Keratinocyte (primary cell): ENCODE results near the gene B4GALT3. TPM values are rescaled to one million over a fixed set of nuclear protein-coding genes. Genes with fewer than 3 reads are reported as not detected.

Experiments used
- DNase-seq: peaks from one replicate; pipeline ENCODE4 v3.0.0-alpha.2; 2011; ENCODE audit warnings: low read depth, missing footprints, low spot score
- FAIRE-seq: peaks from 2 replicates; lab custom pipeline; 2011; peaks lifted over from hg19 to GRCh38; lab: Jason Lieb, UNC
- H2AFZ ChIP-seq: 2 replicates; pipeline ENCODE4 v1.6.0; 2012; ENCODE audit warnings: low read length, control low read depth, inconsistent platforms; ENCODE audit not compliant: control insufficient read depth
- H3K27ac ChIP-seq: 2 replicates; pipeline ENCODE4 v1.5.1; 2011; ENCODE audit warnings: low read length; ENCODE audit not compliant: control insufficient read depth, insufficient read depth
- H3K27me3 ChIP-seq: 3 replicates; pipeline ENCODE4 v1.6.0; 2011; ENCODE audit warnings: low read length; ENCODE audit not compliant: control insufficient read depth, insufficient read depth; ENCODE audit errors: extremely low read depth
- H3K36me3 ChIP-seq, 2 experiments: 2 replicates in 1 of 2; 3 replicates in 1 of 2; pipeline ENCODE4 v1.5.1; 2011; ENCODE audit warnings: low read length in 2 of 2, mild to moderate bottlenecking in 1 of 2; ENCODE audit not compliant: control insufficient read depth in 2 of 2, insufficient read depth in 2 of 2; ENCODE audit errors: extremely low read depth in 1 of 2
- H3K4me1 ChIP-seq: 3 replicates; pipeline ENCODE4 v1.5.1; 2011; ENCODE audit warnings: low read length; ENCODE audit not compliant: control insufficient read depth, insufficient read depth; ENCODE audit errors: extremely low read depth
- H3K4me2 ChIP-seq: 3 replicates; pipeline ENCODE4 v1.6.0; 2011; ENCODE audit warnings: low read depth, low read length; ENCODE audit not compliant: control insufficient read depth, insufficient read depth; ENCODE audit errors: extremely low read depth
- H3K4me3 ChIP-seq, 3 experiments: fragments of 200-600 bp in 1 of 3; sonication (generic) in 1 of 3; 2 replicates in 2 of 3; 3 replicates in 1 of 3; pipeline ENCODE4 v1.5.1; 2011 to 2016; ENCODE audit warnings: low read length in 3 of 3, mild to moderate bottlenecking in 3 of 3, control low read depth in 2 of 3, inconsistent platforms in 1 of 3, low read depth in 1 of 3, mixed read lengths in 1 of 3, mixed run types in 1 of 3, moderate library complexity in 1 of 3; ENCODE audit not compliant: control insufficient read depth in 2 of 3, insufficient read depth in 2 of 3; ENCODE audit errors: extremely low read depth in 1 of 3
- H3K79me2 ChIP-seq: 2 replicates; pipeline ENCODE4 v1.6.0; 2012; ENCODE audit warnings: low read length; ENCODE audit not compliant: control insufficient read depth, insufficient read depth
- H3K9ac ChIP-seq: 3 replicates; pipeline ENCODE4 v1.6.0; 2011; ENCODE audit warnings: low read length; ENCODE audit not compliant: control insufficient read depth, insufficient read depth; ENCODE audit errors: extremely low read depth
- H3K9me1 ChIP-seq: 3 replicates; pipeline ENCODE4 v1.6.0; 2011; ENCODE audit warnings: low read length; ENCODE audit not compliant: control insufficient read depth, insufficient read depth; ENCODE audit errors: extremely low read depth
- H3K9me3 ChIP-seq: 2 replicates; pipeline ENCODE4 v1.5.1; 2012; ENCODE audit warnings: low read depth, low read length; ENCODE audit not compliant: control insufficient read depth
- H4K20me1 ChIP-seq: 3 replicates; pipeline ENCODE4 v1.6.0; 2011; ENCODE audit warnings: low read length; ENCODE audit not compliant: control insufficient read depth, insufficient read depth; ENCODE audit errors: extremely low read depth
- CTCF ChIP-seq, 3 experiments: IDR thresholded peaks in 1 of 3; conservative IDR thresholded peaks in 1 of 3; optimal IDR thresholded peaks in 1 of 3; 2 replicates in 2 of 3; 3 replicates in 1 of 3; pipeline versions ENCODE3 to v1.5.1; 2011; ENCODE audit warnings: low read length in 3 of 3, mild to moderate bottlenecking in 3 of 3, moderate library complexity in 2 of 3, control low read depth in 1 of 3, inconsistent platforms in 1 of 3; ENCODE audit not compliant: insufficient read depth in 2 of 3; ENCODE audit errors: extremely low read depth in 1 of 3
- EZH2 ChIP-seq: IDR thresholded peaks from one replicate; pipeline ENCODE4 v1.6.1; 2012; ENCODE audit warnings: inconsistent platforms, mild to moderate bottlenecking, low read length, moderate library complexity
- dilution Hi-C: fragments of 300-500 bp; cut with MboI; formaldehyde crosslinking; loops from one replicate; pipeline ENCODE4 v1.7.0; 2020; ENCODE audit warnings: low sequenced_read_pairs; ENCODE audit not compliant: extremely low pct_ligation_motif_present
- polyA plus RNA-seq, 5 experiments: library from polyadenylated mRNA; depleted of rRNA in 3 of 5; stranded (reverse) in 3 of 5; stranded (forward) in 1 of 5; unstranded in 1 of 5; fragments of >200 nt; gene quantifications; 1 replicate in 1 of 5; 2 replicates in 3 of 5; 3 replicates in 1 of 5; pipeline versions ENCODE4 v1.2.1 to v1.2.3, GENCODE V29; 2011 to 2012; ENCODE audit warnings: missing spikeins in 2 of 5, low read depth in 1 of 5, low replicate concordance in 1 of 5

B4GALT3 gene
- polyA plus RNA-seq, 1 donor (not counting 4 experiments of a cell fraction or from before 2014, with no cell fraction given) = 19.1 TPM

GRCh38 chr1:161218301-161219077, 41.2 kb upstream of the B4GALT3 start:
- dilution Hi-C loops = no loop called here
- Histone ChIP-seq H3K79me2 (no peaks in the 10 kb centered on the region), H2AFZ (no peak overlapping the region), H3K36me3 (peaks cover 0 to 11% of the 10 kb centered on the region in 2 experiments), H4K20me1 (no peaks in the 10 kb centered on the region), H3K27me3 (no peaks in the 10 kb centered on the region), H3K4me2 (no peak overlapping the region), H3K4me3 (no peak overlapping the region), H3K9me1 (no peaks in the 10 kb centered on the region), H3K9ac (no peak overlapping the region), H3K4me1 (no peaks in the 10 kb centered on the region), H3K9me3 (no peaks in the 10 kb centered on the region), H3K27ac (no peak overlapping the region)
- no peak for FAIRE-seq
- no peak for DNase-seq
- TF ChIP-seq EZH2 (no peak), CTCF (optimal IDR thresholded peaks at IDR 0.05 in 1 of 3, IDR thresholded peaks at IDR 0.05 in 1 of 3, conservative IDR thresholded peaks at IDR 0.05 in 1 of 3; ENCODE audit: extremely low read depth in 1 of 3, insufficient read depth in 2 of 3, low read length in 3 of 3) (no peak)

- Histone ChIP-seq H3K9me1 (no peaks in the 10 kb centered on the region), H4K20me1 (no peaks in the 10 kb centered on the region), H3K4me1 (no peaks in the 10 kb centered on the region), H3K9me3 (no peaks in the 10 kb centered on the region), H3K36me3 (peaks cover 0 to 14% of the 10 kb centered on the region in 2 experiments), H3K79me2 (no peaks in the 10 kb centered on the region), H3K9ac (no peak overlapping the region), H3K4me2 (no peak overlapping the region), H3K27ac (no peak overlapping the region), H3K27me3 (no peaks in the 10 kb centered on the region), H2AFZ (no peak overlapping the region), H3K4me3 (no peak overlapping the region)
- no peak for DNase-seq
- FAIRE-seq = no peak
- dilution Hi-C loops = no loop called here
- TF ChIP-seq EZH2 (no peak), CTCF (optimal IDR thresholded peaks at IDR 0.05 in 1 of 3, IDR thresholded peaks at IDR 0.05 in 1 of 3, conservative IDR thresholded peaks at IDR 0.05 in 1 of 3; ENCODE audit: extremely low read depth in 1 of 3, insufficient read depth in 2 of 3, low read length in 3 of 3) (no peak)
Observed at GRCh38 chr1:161217831-161218230, 40.5 kb upstream of the B4GALT3 start.
